ENCODE results near the gene B4GALT6. TPM values are rescaled to one million over a fixed set of nuclear protein-coding genes. Genes with fewer than 3 reads are reported as not detected.

B4GALT6 gene
- total RNA-seq, 1 donor from 2014 or later, result 11.9 TPM

GRCh38 chr18:31579375-31579774 lies 105.0 kb downstream of the B4GALT6 start:
- DNase-seq (no peak), ATAC-seq (no peak)
- intact Hi-C loops (cut with micrococcal nuclease), result no loop called here

- intact Hi-C loops (cut with micrococcal nuclease), result no loop called here
- no peak for DNase-seq
- ATAC-seq, result no peak
These were observed 106.3 kb downstream of the B4GALT6 start for GRCh38 chr18:31578126-31578525.

GRCh38 chr18:31577195-31577594 lies 107.2 kb downstream of the B4GALT6 start:
- intact Hi-C loops (cut with micrococcal nuclease), result no loop called here
- ATAC-seq (no peak), DNase-seq (no peak)

GRCh38 chr18:31576670-31577069 lies 107.7 kb downstream of the B4GALT6 start:
- intact Hi-C loops (cut with micrococcal nuclease), result no loop called here
- ATAC-seq (no peak), DNase-seq (no peak)

- no peak for ATAC-seq
- no peak for DNase-seq
- intact Hi-C loops (cut with micrococcal nuclease), result no loop called here
These were observed 108.7 kb downstream of the B4GALT6 start for GRCh38 chr18:31575515-31576257.

GRCh38 chr18:31574359-31574758 lies 110.0 kb downstream of the B4GALT6 start:
- intact Hi-C loops (cut with micrococcal nuclease), result no loop called here
- ATAC-seq (no peak), DNase-seq (no peak)

Other genes starting within 250 kb of the B4GALT6 start
- gene DSG3, start 236.8 kb downstream of the B4GALT6 start, total RNA-seq, result not detected
- gene DSG2, start 186.4 kb downstream of the B4GALT6 start, total RNA-seq, result 49.6 TPM
- gene TTR, start 92.7 kb downstream of the B4GALT6 start, total RNA-seq, result not detected
- gene SLC25A52, start 76.3 kb upstream of the B4GALT6 start, total RNA-seq, result not detected

All from left ventricle myocardium superior (tissue), 1 donor.